Heart right ventricle (tissue), 16 donors: ENCODE measurements around the gene FBXL2. TPM values are rescaled to one million over a fixed set of nuclear protein-coding genes. Genes with fewer than 3 reads are reported as not detected.
A peak's percentile ranks its signal among the peaks of the same experiment; 100 is the strongest.

Source experiments
- ATAC-seq, 8 donors: fragments of 200-7000 bp; cut with Tn5 transposase; one replicate each; pipeline ENCODE4 v1.9.1; 2020; ENCODE audit warnings: mild to moderate bottlenecking in 8 of 8, moderate library complexity in 8 of 8, moderate number of reproducible peaks in 1 of 8
- DNase-seq, 2 donors: peaks; one replicate each; pipeline ENCODE4 v3.0.0-alpha.2; 2020
- H3K27ac ChIP-seq, 10 donors: fragments of 200-600 bp; sonication (generic) in 2 of 10; one replicate each; pipeline versions ENCODE4 v1.5.0 to v1.8.0; 2020 to 2022; ENCODE audit warnings: mild to moderate bottlenecking in 3 of 10
- H3K27me3 ChIP-seq, 7 donors: fragments of 200-600 bp; one replicate each; pipeline ENCODE4 v1.8.0; 2021 to 2022; ENCODE audit warnings: mild to moderate bottlenecking in 2 of 7
- H3K36me3 ChIP-seq, 9 donors: fragments of 200-600 bp; sonication (generic) in 1 of 9; one replicate each; pipeline versions ENCODE4 v1.5.0 to v1.8.0; 2020 to 2022; ENCODE audit warnings: mild to moderate bottlenecking in 2 of 9
- H3K4me1 ChIP-seq, 9 donors: fragments of 200-600 bp; sonication (generic) in 1 of 9; one replicate each; pipeline versions ENCODE4 v1.5.0 to v1.8.0; 2020 to 2022; ENCODE audit warnings: mild to moderate bottlenecking in 4 of 9
- H3K4me3 ChIP-seq, 10 donors: fragments of 200-600 bp; sonication (generic) in 2 of 10; one replicate each; pipeline versions ENCODE4 v1.5.0 to v1.8.0; 2020 to 2022; ENCODE audit warnings: mild to moderate bottlenecking in 7 of 10, moderate library complexity in 2 of 10
- H3K9me3 ChIP-seq, 11 donors: fragments of 200-600 bp in 10 of 11; sonication (generic) in 2 of 11; one replicate each; pipeline versions ENCODE4 v1.5.0 to v1.8.0; 2013 to 2022; ENCODE audit warnings: mild to moderate bottlenecking in 2 of 11, control low read depth in 1 of 11, moderate library complexity in 1 of 11
- CTCF ChIP-seq, 9 donors: fragments of 200-600 bp; sonication (generic) in 2 of 9; IDR thresholded peaks; one replicate each; pipeline versions ENCODE4 v1.5.0 to v1.8.0; 2021 to 2022; ENCODE audit warnings: antibody characterized with exemption in 9 of 9, mild to moderate bottlenecking in 5 of 9, moderate library complexity in 1 of 9
- WGBS, 2 donors: extraction: QIAGEN DNeasy Blood & Tissue Kit; methylation state at CpG; one replicate each; pipeline ENCODE4 v1.1.7; 2013; ENCODE audit warnings: inconsistent platforms in 1 of 2; 5-methylcytosine and 5-hydroxymethylcytosine counted together
- intact Hi-C, 10 donors: fragments of 100-400 bp; cut with DNase I; formaldehyde crosslinking; loops; one replicate each; pipeline versions ENCODE4 v1.11.1 to v1.14.2; 2022
- polyA plus RNA-seq, 2 donors: library from polyadenylated mRNA; stranded (reverse); fragments of 200-250 nt; gene quantifications; one replicate each; pipeline ENCODE4 v1.2.3, GENCODE V29; 2013
- total RNA-seq, 10 donors: library from RNA; stranded (reverse); fragmentation: NEBNext Ultra II Directional in 3 of 10; extraction: Animal tissue kit (Norgen Biotek cat#: 25700) in 3 of 10; gene quantifications; one replicate each; pipeline versions ENCODE4 v1.2.1 to v1.2.4, GENCODE V29; 2021 to 2023
- donor health status: Arrhythmogenic right ventricular cardiomyopathy.
- donor health status: ischemic (EF 13 %, LVEDD 7.1; RV severe dilation, severe dysfunction).
- donor health status: healthy with polysubstance abuse.
- donor health status: DM: no; HTN: yes; CAD: no.
- donor health status: DM: no; HTN: no; CAD: no.
- donor health status: ischemic (EF 25% LVEDD 6.9; RV normal size, moderate dysfunction).
- donor health status: ischemic (EF 25% LVEDD 5.7; RV mildly dilated, moderate dysfunction).
- donor health status: healthy.
- donor health status: DM: yes; HTN: yes; CAD: no.
- donor health status: Ischemic cardiomyopathy.
- donor health status: ischemic (EF 35%, LVEDD 5.7; RV mildly dilated, moderate dysfunction).
- donor health status: nonischemic (EF 11% LVEDD 7.7; RV severe dilation, severe dysfunction).
- donor health status: DM: yes; HTN: yes; CAD: no.
- donor health status: PGD.
- donor health status: ischemic (EF 29% LVEDD 5.4; RV normal size, mild dysfunction).
- donor health status: nonischemic (EF 23%, LVEDD 6.1; RV moderate dilation, normal function).

The FBXL2 gene
- total and polyA plus RNA-seq, 12 donors: 0.87 to 3.6 (median 2.0) TPM

- Histone ChIP-seq H3K9me3 (no peaks in the 10 kb centered on the region), H3K4me1 (peaks cover 0 to 10% (median 0%) of the 10 kb centered on the region in 9 donors), H3K27me3 (no peaks in the 10 kb centered on the region), H3K36me3 (peaks cover 0 to 100% (median 28%) of the 10 kb centered on the region in 9 donors), H3K4me3 (no peak overlapping the region), H3K27ac (no peak overlapping the region)
- ATAC-seq (no peak), DNase-seq (no peak)
- TF ChIP-seq CTCF (IDR thresholded peaks at IDR 0.05): no peak
- WGBS, 2 donors: 82% methylated on average over 7 of the region's 7 CpGs
- intact Hi-C loops: loop anchor here in 1 of 10 donors (5.0 kb wide), 1 partner anchor 119 kb away; no protein-coding TSS in a partner anchor
Observed at GRCh38 chr3:33388374-33389100, 111.3 kb downstream of the FBXL2 start.

GRCh38 chr3:33389908-33390307 lies 112.7 kb downstream of the FBXL2 start:
- no peak for DNase-seq
- intact Hi-C loops: loop anchor here in 1 of 10 donors (5.0 kb wide), 1 partner anchor 117 kb away; no protein-coding TSS in a partner anchor
- no peaks in the 10 kb centered on the region for H3K27me3 ChIP-seq
- ATAC-seq: peak in 1 of 8 donors; percentile 25
- TF ChIP-seq CTCF (IDR thresholded peaks at IDR 0.05): no peak
- no peak overlapping the region for H3K4me3 ChIP-seq
- peaks cover 0 to 100% (median 36%) of the 10 kb centered on the region in 9 donors for H3K36me3 ChIP-seq
- H3K27ac ChIP-seq: no peak overlapping the region
- H3K9me3 ChIP-seq: no peaks in the 10 kb centered on the region
- WGBS, 2 donors: 93 to 94% methylated on average over 4 of the region's 4 CpGs
- peaks cover 0 to 10% (median 0%) of the 10 kb centered on the region in 9 donors for H3K4me1 ChIP-seq

- no peaks in the 10 kb centered on the region for H3K9me3 ChIP-seq
Observed at GRCh38 chr3:33391255-33391995, 114.2 kb downstream of the FBXL2 start.

More at GRCh38 chr3:33391255-33391995, 114.2 kb downstream of the FBXL2 start:
- intact Hi-C loops: no loop called here
- H3K27ac ChIP-seq: no peak overlapping the region
- no peaks in the 10 kb centered on the region for H3K27me3 ChIP-seq
- ATAC-seq (peak in 3 of 8 donors; percentile 54 to 82 (median 57)), DNase-seq (no peak)
- 80 to 87% methylated on average over 8 of the region's 8 CpGs for WGBS, 2 donors
- peaks cover 0 to 10% (median 0%) of the 10 kb centered on the region in 9 donors for H3K4me1 ChIP-seq
- no peak for TF ChIP-seq CTCF (IDR thresholded peaks at IDR 0.05)
- peaks cover 0 to 100% (median 36%) of the 10 kb centered on the region in 9 donors for H3K36me3 ChIP-seq
- H3K4me3 ChIP-seq: no peak overlapping the region
